Lower leg skin (tissue), 3 donors: ENCODE data around the gene KPNB1.

Experiments used
- CTCF ChIP-seq, 3 donors: fragments of 450-650 bp; IDR thresholded peaks; one replicate each; pipeline ENCODE4 v1.5.1; 2016; ENCODE audit warnings: antibody characterized with exemption in 3 of 3, mild to moderate bottlenecking in 3 of 3, moderate library complexity in 2 of 3
- POLR2A ChIP-seq, 2 donors: fragments of 450-650 bp; IDR thresholded peaks; one replicate each; pipeline ENCODE4 v1.6.1; 2016 to 2017; ENCODE audit warnings: antibody characterized with exemption in 2 of 2, mild to moderate bottlenecking in 1 of 2, moderate library complexity in 1 of 2

DNA sequence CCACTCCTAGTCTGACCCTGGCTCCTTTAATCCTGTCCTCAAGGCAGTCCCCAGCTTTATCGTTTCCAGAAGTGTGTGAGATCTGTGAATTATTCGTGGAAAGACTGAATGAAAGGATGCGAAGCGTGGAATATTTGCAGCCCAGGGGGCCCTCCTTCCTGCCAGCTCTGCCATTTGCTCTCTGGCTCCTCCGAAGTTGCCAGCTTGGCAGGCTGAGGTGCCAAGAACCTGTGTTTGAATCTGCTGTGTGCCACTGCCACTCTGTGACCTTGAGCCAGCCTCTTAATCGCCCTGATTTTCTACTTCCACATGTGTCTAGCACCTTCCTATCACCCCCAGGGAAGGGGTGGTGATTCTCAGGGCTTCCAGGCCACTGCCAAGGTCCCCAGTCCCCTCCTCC, 55.0 kb downstream of the KPNB1 start:
- TF ChIP-seq CTCF (IDR thresholded peaks at IDR 0.05) (no peak), POLR2A (IDR thresholded peaks at IDR 0.05) (no peak)
